ENCODE results near the gene TSPAN3.

Gene TSPAN3

GRCh38 chr15:77030048-77030927 lies 40.6 kb downstream of the TSPAN3 start:
- no peaks in the 10 kb centered on the region for H3K36me3 ChIP-seq (ENCODE audit: control insufficient read depth in 2 of 2, insufficient read depth in 2 of 2, low read length in 2 of 2)
- peaks cover 16 to 21% of the 10 kb centered on the region in 2 donors for H3K4me1 ChIP-seq (ENCODE audit: control insufficient read depth in 2 of 2, insufficient read depth in 2 of 2, low read length in 2 of 2)
- no peaks in the 10 kb centered on the region for H3K27me3 ChIP-seq (ENCODE audit: control insufficient read depth in 2 of 2, insufficient read depth in 2 of 2, low read length in 2 of 2)
- no peaks in the 10 kb centered on the region for H3K9me3 ChIP-seq (ENCODE audit: control insufficient read depth in 2 of 2, low read length in 2 of 2)
- no peak overlapping the region for H3K4me3 ChIP-seq (ENCODE audit: low read length in 2 of 2)
- peak overlapping the region in 1 of 2 donors; percentile 24 for H3K9ac ChIP-seq (ENCODE audit: low read depth in 1 of 2, low read length in 2 of 2)
- H3K27ac ChIP-seq (ENCODE audit: low read depth in 2 of 2, low read length in 2 of 2) = no peak overlapping the region

- no peaks in the 10 kb centered on the region for H3K27me3 ChIP-seq (ENCODE audit: control insufficient read depth in 2 of 2, insufficient read depth in 2 of 2, low read length in 2 of 2)
- H3K4me3 ChIP-seq (ENCODE audit: low read length in 2 of 2) = no peak overlapping the region
- H3K4me1 ChIP-seq (ENCODE audit: control insufficient read depth in 2 of 2, insufficient read depth in 2 of 2, low read length in 2 of 2) = peaks cover 16 to 18% of the 10 kb centered on the region in 2 donors
- H3K9me3 ChIP-seq (ENCODE audit: control insufficient read depth in 2 of 2, low read length in 2 of 2) = no peaks in the 10 kb centered on the region
- peak overlapping the region in 1 of 2 donors; percentile 24 for H3K9ac ChIP-seq (ENCODE audit: low read depth in 1 of 2, low read length in 2 of 2)
- H3K27ac ChIP-seq (ENCODE audit: low read depth in 2 of 2, low read length in 2 of 2) = no peak overlapping the region
- no peaks in the 10 kb centered on the region for H3K36me3 ChIP-seq (ENCODE audit: control insufficient read depth in 2 of 2, insufficient read depth in 2 of 2, low read length in 2 of 2)
Measured at GRCh38 chr15:77029166-77030047, 41.5 kb downstream of the TSPAN3 start.

GRCh38 chr15:77028451-77029165 lies 42.3 kb downstream of the TSPAN3 start:
- peaks cover 16 to 18% of the 10 kb centered on the region in 2 donors for H3K4me1 ChIP-seq (ENCODE audit: control insufficient read depth in 2 of 2, insufficient read depth in 2 of 2, low read length in 2 of 2)
- H3K27me3 ChIP-seq (ENCODE audit: control insufficient read depth in 2 of 2, insufficient read depth in 2 of 2, low read length in 2 of 2) = no peaks in the 10 kb centered on the region
- no peaks in the 10 kb centered on the region for H3K36me3 ChIP-seq (ENCODE audit: control insufficient read depth in 2 of 2, insufficient read depth in 2 of 2, low read length in 2 of 2)
- H3K9me3 ChIP-seq (ENCODE audit: control insufficient read depth in 2 of 2, low read length in 2 of 2) = no peaks in the 10 kb centered on the region
- H3K9ac ChIP-seq (ENCODE audit: low read depth in 1 of 2, low read length in 2 of 2) = no peak overlapping the region
- peak overlapping the region in 1 of 2 donors; percentile 1 for H3K4me3 ChIP-seq (ENCODE audit: low read length in 2 of 2)
- no peak overlapping the region for H3K27ac ChIP-seq (ENCODE audit: low read depth in 2 of 2, low read length in 2 of 2)

- H3K4me3 ChIP-seq (ENCODE audit: low read length in 2 of 2) = peak overlapping the region; percentile 1 to 33
- H3K9ac ChIP-seq (ENCODE audit: low read depth in 1 of 2, low read length in 2 of 2) = no peak overlapping the region
- H3K4me1 ChIP-seq (ENCODE audit: control insufficient read depth in 2 of 2, insufficient read depth in 2 of 2, low read length in 2 of 2) = peaks cover 16 to 18% of the 10 kb centered on the region in 2 donors
Measured at GRCh38 chr15:77027697-77028450, 43.0 kb downstream of the TSPAN3 start.

GRCh38 chr15:77027111-77027696 lies 43.7 kb downstream of the TSPAN3 start:
- no peaks in the 10 kb centered on the region for H3K36me3 ChIP-seq (ENCODE audit: control insufficient read depth in 2 of 2, insufficient read depth in 2 of 2, low read length in 2 of 2)
- no peaks in the 10 kb centered on the region for H3K27me3 ChIP-seq (ENCODE audit: control insufficient read depth in 2 of 2, insufficient read depth in 2 of 2, low read length in 2 of 2)
- H3K4me3 ChIP-seq (ENCODE audit: low read length in 2 of 2) = no peak overlapping the region
- H3K27ac ChIP-seq (ENCODE audit: low read depth in 2 of 2, low read length in 2 of 2) = no peak overlapping the region
- peaks cover 16 to 20% of the 10 kb centered on the region in 2 donors for H3K4me1 ChIP-seq (ENCODE audit: control insufficient read depth in 2 of 2, insufficient read depth in 2 of 2, low read length in 2 of 2)
- no peaks in the 10 kb centered on the region for H3K9me3 ChIP-seq (ENCODE audit: control insufficient read depth in 2 of 2, low read length in 2 of 2)
- H3K9ac ChIP-seq (ENCODE audit: low read depth in 1 of 2, low read length in 2 of 2) = no peak overlapping the region

More at GRCh38 chr15:77027697-77028450, 43.0 kb downstream of the TSPAN3 start:
- no peaks in the 10 kb centered on the region for H3K9me3 ChIP-seq (ENCODE audit: control insufficient read depth in 2 of 2, low read length in 2 of 2)
- no peak overlapping the region for H3K27ac ChIP-seq (ENCODE audit: low read depth in 2 of 2, low read length in 2 of 2)
- H3K27me3 ChIP-seq (ENCODE audit: control insufficient read depth in 2 of 2, insufficient read depth in 2 of 2, low read length in 2 of 2) = no peaks in the 10 kb centered on the region
- H3K36me3 ChIP-seq (ENCODE audit: control insufficient read depth in 2 of 2, insufficient read depth in 2 of 2, low read length in 2 of 2) = no peaks in the 10 kb centered on the region

- Histone ChIP-seq H3K27ac (ENCODE audit: low read depth in 2 of 2, low read length in 2 of 2) (no peak overlapping the region), H3K4me3 (ENCODE audit: low read length in 2 of 2) (no peak overlapping the region), H3K9me3 (ENCODE audit: control insufficient read depth in 2 of 2, low read length in 2 of 2) (no peaks in the 10 kb centered on the region), H3K4me1 (ENCODE audit: control insufficient read depth in 2 of 2, insufficient read depth in 2 of 2, low read length in 2 of 2) (peaks cover 16 to 22% of the 10 kb centered on the region in 2 donors), H3K9ac (ENCODE audit: low read depth in 1 of 2, low read length in 2 of 2) (no peak overlapping the region), H3K27me3 (ENCODE audit: control insufficient read depth in 2 of 2, insufficient read depth in 2 of 2, low read length in 2 of 2) (no peaks in the 10 kb centered on the region), H3K36me3 (ENCODE audit: control insufficient read depth in 2 of 2, insufficient read depth in 2 of 2, low read length in 2 of 2) (no peaks in the 10 kb centered on the region)
Measured at GRCh38 chr15:77026501-77027110, 44.3 kb downstream of the TSPAN3 start.

GRCh38 chr15:77025941-77026411 lies 44.9 kb downstream of the TSPAN3 start:
- Histone ChIP-seq H3K4me1 (ENCODE audit: control insufficient read depth in 2 of 2, insufficient read depth in 2 of 2, low read length in 2 of 2) (peaks cover 16 to 22% of the 10 kb centered on the region in 2 donors), H3K4me3 (ENCODE audit: low read length in 2 of 2) (no peak overlapping the region), H3K9me3 (ENCODE audit: control insufficient read depth in 2 of 2, low read length in 2 of 2) (no peaks in the 10 kb centered on the region), H3K27ac (ENCODE audit: low read depth in 2 of 2, low read length in 2 of 2) (no peak overlapping the region), H3K27me3 (ENCODE audit: control insufficient read depth in 2 of 2, insufficient read depth in 2 of 2, low read length in 2 of 2) (no peaks in the 10 kb centered on the region), H3K9ac (ENCODE audit: low read depth in 1 of 2, low read length in 2 of 2) (no peak overlapping the region), H3K36me3 (ENCODE audit: control insufficient read depth in 2 of 2, insufficient read depth in 2 of 2, low read length in 2 of 2) (no peaks in the 10 kb centered on the region)

- Histone ChIP-seq H3K4me1 (ENCODE audit: control insufficient read depth in 2 of 2, insufficient read depth in 2 of 2, low read length in 2 of 2) (peaks cover 14 to 24% of the 10 kb centered on the region in 2 donors), H3K36me3 (ENCODE audit: control insufficient read depth in 2 of 2, insufficient read depth in 2 of 2, low read length in 2 of 2) (no peaks in the 10 kb centered on the region), H3K9ac (ENCODE audit: low read depth in 1 of 2, low read length in 2 of 2) (no peak overlapping the region), H3K27ac (ENCODE audit: low read depth in 2 of 2, low read length in 2 of 2) (no peak overlapping the region), H3K27me3 (ENCODE audit: control insufficient read depth in 2 of 2, insufficient read depth in 2 of 2, low read length in 2 of 2) (no peaks in the 10 kb centered on the region), H3K4me3 (ENCODE audit: low read length in 2 of 2) (no peak overlapping the region), H3K9me3 (ENCODE audit: control insufficient read depth in 2 of 2, low read length in 2 of 2) (no peaks in the 10 kb centered on the region)
Measured at GRCh38 chr15:77025083-77025901, 45.6 kb downstream of the TSPAN3 start.

All from mucosa of rectum (tissue), 2 donors.